Ovary (tissue), 3 donors: ENCODE results near the gene SLC22A1.

Experiments used
- POLR2A ChIP-seq: fragments of 450-650 bp; IDR thresholded peaks from one replicate; pipeline ENCODE4 v1.6.1; 2017; ENCODE audit warnings: antibody characterized with exemption, mild to moderate bottlenecking, moderate library complexity
- TF ChIP-seq, protein P1 (sequence below), 3 donors: fragments of 450-650 bp in 2 of 3; fragments of 200-600 bp in 1 of 3; IDR thresholded peaks; one replicate each; pipeline versions ENCODE4 v1.5.1 to v1.8.0; 2016 to 2022; ENCODE audit warnings: antibody characterized with exemption in 3 of 3, mild to moderate bottlenecking in 1 of 3
- donor health status: DM: no; HTN: no; CAD: no.

DNA sequence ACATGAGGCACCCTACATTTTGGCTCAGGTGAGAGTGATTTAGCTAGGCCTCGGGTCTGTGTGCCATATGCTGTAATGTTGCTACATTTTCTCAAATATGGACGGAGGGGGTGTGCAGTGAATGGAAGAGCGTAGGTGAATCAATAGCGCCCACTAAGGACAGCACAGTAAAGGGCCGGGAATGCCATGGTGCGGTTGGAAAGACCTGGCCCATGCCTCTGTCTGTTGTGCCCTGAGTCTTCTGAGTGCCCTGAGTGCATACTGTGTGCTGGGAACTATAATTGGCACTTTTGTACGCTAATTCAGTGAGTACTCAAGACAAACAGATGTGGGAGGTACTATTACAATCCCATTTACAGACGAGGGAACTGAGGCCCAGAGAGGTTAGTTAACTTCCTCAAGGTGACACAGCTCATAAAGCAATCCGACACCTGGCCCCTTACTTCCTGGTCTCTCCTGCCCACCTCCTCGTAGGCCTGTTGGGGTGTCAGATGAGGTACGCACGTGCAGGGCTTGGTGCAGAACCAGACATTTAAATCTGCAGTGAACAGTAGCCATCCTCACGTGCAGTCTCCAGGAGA lies 17.3 kb downstream of the SLC22A1 start:
- TF ChIP-seq, protein P1, sequence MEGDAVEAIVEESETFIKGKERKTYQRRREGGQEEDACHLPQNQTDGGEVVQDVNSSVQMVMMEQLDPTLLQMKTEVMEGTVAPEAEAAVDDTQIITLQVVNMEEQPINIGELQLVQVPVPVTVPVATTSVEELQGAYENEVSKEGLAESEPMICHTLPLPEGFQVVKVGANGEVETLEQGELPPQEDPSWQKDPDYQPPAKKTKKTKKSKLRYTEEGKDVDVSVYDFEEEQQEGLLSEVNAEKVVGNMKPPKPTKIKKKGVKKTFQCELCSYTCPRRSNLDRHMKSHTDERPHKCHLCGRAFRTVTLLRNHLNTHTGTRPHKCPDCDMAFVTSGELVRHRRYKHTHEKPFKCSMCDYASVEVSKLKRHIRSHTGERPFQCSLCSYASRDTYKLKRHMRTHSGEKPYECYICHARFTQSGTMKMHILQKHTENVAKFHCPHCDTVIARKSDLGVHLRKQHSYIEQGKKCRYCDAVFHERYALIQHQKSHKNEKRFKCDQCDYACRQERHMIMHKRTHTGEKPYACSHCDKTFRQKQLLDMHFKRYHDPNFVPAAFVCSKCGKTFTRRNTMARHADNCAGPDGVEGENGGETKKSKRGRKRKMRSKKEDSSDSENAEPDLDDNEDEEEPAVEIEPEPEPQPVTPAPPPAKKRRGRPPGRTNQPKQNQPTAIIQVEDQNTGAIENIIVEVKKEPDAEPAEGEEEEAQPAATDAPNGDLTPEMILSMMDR (IDR thresholded peaks at IDR 0.05), result no peak
- TF ChIP-seq POLR2A, result no peak
